C4-2B (cell line): Measurements from ENCODE around the gene SRCIN1.

Experiments used
- H3K27ac ChIP-seq: fragments of 450-650 bp; 2 replicates; pipeline ENCODE4 v1.5.1; 2017
- ZFX ChIP-seq: fragments of 450-650 bp; IDR thresholded peaks from 2 replicates; pipeline ENCODE4 v1.6.1; 2017
- TF ChIP-seq, protein P1 (sequence below): fragments of 450-650 bp; conservative IDR thresholded peaks from 2 replicates; pipeline ENCODE4 v1.5.1; 2017; ENCODE audit warnings: mild to moderate bottlenecking

Gene SRCIN1

DNA sequence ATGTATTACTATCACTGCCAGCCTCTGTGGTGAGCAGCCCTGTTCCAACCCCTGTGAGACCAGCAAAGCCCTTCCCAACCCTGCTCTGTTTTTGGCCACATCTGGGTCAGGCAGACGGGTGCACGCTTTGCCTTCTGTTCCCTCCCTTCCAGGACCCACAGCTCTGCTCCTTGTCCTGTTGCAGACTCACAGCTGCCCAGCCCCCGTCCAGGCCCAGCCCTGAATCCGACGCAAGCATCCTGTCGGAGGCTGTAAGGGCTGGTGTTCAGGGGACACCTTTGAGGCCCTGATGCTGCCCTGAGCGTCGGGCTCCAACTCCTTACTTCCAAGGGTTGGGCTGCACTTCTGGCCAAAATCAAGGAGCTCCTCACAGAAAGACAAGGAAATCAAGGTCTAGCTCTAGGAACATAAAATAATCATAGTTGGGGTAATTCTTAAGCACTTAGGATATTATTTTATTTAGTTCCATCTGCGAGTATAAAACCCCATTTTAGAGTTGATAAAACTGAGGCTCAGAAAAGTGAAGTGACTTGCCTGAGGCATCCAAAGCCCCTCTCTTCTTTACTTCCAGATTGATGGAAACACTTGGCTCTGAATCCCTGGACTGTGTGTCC is 14.3 kb upstream of the SRCIN1 start:
- no peak overlapping the region for H3K27ac ChIP-seq
- TF ChIP-seq, protein P1, sequence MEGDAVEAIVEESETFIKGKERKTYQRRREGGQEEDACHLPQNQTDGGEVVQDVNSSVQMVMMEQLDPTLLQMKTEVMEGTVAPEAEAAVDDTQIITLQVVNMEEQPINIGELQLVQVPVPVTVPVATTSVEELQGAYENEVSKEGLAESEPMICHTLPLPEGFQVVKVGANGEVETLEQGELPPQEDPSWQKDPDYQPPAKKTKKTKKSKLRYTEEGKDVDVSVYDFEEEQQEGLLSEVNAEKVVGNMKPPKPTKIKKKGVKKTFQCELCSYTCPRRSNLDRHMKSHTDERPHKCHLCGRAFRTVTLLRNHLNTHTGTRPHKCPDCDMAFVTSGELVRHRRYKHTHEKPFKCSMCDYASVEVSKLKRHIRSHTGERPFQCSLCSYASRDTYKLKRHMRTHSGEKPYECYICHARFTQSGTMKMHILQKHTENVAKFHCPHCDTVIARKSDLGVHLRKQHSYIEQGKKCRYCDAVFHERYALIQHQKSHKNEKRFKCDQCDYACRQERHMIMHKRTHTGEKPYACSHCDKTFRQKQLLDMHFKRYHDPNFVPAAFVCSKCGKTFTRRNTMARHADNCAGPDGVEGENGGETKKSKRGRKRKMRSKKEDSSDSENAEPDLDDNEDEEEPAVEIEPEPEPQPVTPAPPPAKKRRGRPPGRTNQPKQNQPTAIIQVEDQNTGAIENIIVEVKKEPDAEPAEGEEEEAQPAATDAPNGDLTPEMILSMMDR = no peak
- TF ChIP-seq ZFX = no peak

DNA sequence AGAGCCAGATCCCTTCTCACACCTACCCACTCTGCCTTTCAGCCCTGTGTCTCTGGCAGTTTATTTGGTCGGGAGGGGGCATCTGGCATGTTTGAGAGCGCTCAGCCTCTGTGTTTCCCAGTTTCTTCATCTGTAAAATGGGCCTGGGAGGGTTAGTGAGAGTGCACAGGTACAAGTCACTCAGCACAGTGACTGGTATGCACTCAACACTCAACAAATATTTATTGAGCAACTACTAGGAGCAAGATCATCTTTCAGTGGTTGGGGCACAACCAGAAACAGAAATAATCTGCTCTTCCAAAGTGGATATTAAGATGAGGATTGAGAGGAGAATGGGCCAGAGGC is 13.7 kb upstream of the SRCIN1 start:
- TF ChIP-seq, protein P1 = no peak
- no peak for TF ChIP-seq ZFX

DNA sequence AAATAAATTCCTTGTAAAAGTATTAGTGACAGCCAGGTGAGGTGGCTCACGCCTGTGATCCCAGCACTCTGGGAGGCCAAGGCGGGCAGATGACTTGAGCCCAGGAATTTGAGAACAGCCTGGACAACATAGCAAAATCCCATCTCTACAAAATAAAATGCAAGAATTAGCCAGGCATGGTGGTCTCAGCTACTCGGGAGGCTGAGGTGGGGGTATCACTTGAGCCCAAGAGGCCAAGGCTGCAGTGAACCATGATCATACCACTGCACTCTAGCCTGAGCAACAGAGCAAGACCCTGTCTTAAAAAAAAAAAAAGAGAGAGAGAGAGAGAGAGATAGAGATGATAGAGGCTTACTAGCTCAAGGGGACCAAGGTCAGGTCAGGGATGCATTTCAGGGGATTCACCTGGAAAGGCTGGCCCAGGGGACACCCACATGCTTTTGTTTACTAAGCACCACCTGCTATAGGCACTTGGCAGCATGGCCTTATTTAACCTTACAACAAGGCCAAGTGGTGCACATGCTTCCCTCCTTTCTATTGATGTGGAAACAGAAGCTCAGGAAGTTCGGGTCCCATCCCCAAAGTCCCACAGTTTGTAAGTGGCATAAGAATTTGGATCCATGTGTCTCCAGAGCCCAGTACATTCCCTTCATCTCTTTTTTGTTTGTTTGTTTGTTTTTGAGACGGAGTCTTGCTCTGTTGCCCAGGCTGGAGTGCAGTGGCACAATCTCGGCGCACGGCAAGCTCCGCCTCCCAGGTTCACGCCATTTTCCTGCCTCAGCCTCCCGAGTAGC is 12.4 kb upstream of the SRCIN1 start:
- no peak for TF ChIP-seq ZFX
- TF ChIP-seq, protein P1 = no peak
- H3K27ac ChIP-seq = no peak overlapping the region

More for the DNA sequence above, 13.7 kb upstream of the SRCIN1 start:
- no peak overlapping the region for H3K27ac ChIP-seq

DNA sequence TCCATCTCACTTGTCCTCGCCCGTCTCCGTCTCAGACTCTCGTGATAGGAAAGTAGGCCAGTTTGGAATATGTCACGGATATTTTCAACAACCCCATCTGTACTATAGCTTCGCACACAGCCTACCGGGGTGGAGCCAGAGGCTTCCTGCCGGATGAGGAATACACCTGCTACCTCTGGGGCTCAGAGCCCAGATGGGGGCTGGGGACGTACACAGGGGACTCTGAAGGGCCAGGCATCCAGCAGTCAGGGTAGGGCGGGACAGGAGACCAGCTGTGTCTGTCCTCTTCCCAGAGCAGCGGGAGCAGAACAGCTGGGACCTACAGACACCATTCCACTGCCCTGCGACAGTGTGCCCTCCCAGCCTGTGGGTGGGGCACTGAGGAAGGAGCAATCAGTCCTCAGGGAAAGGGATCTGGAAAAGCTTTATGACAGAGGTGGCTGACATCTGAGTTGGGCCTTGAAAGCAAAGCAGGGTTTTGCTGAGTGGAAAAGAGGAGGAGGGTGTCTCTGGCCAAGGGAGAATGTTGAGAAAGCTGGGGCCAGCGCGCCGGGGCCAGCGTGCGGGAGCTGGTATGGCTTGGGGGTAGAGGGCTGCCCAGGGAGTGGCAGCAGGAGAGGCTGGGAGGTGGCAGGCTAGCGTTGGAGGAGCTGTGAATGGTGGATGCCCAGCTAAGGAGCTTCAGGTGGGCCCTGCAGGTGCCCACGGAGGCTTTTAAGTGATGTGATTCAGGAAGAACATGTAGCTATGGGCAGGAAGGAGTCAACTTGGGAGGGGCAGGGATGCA is 11.5 kb upstream of the SRCIN1 start:
- no peak overlapping the region for H3K27ac ChIP-seq
- TF ChIP-seq, protein P1 = no peak
- TF ChIP-seq ZFX = no peak

DNA sequence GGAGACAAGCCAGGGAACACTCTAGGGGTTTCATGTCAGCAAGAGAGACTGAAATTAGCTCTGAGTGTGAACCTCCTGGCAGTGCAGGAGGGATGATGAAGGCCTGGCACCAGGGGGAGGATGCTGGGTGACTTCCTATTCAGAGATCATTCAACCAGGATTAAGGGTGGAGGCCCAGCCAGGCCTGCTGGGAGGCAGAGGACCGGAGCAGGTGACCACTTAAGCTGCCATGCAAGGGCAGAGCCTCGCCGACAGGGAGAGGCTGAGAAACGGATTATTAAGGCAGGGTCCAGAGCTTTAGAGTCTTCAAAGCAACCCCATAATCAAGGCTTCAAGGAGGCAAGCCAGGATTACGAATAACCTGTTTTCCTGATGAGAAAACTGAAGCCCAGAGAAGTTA is 10.6 kb upstream of the SRCIN1 start:
- H3K27ac ChIP-seq = no peak overlapping the region
- no peak for TF ChIP-seq ZFX

DNA sequence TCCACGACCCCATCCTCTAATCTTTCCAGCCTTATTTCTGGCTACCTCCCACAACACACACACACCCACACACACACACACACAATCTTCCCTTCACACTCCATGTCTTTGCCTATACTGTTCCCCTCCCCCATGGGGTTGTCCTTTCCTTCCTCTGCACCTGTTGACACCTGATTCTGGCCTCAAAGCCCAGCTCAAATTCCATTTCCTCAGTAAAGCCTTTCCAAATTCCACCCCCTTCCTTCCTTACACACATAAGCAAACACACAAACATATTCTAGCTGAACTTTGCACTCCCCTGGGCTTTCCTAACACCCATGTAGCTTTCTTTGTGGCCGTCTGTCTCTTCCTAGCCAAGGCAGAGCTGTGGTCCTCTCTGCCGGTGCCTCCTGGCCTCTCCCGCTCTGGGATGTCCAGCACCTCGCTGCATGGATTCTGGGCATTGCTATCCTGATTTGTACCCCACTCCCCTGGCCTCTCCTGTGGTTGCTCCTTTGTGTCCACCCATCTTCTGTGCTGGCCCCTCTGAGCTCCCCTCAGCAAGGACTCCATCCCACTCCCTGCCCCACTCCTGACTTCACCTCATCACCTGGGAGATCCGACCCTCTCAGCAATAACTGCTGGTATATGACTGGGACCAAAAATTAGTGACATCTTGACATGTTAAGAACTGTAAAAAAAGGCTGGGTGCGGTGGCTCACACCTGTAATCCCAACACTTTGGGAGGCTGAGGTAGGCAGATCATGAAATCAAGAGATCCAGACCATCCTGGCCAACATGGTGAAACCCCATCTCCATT is 8.4 kb upstream of the SRCIN1 start:
- H3K27ac ChIP-seq = no peak overlapping the region; the same call in 1 of the 2 replicates
- TF ChIP-seq ZFX = no peak
- TF ChIP-seq, protein P1 = no peak

DNA sequence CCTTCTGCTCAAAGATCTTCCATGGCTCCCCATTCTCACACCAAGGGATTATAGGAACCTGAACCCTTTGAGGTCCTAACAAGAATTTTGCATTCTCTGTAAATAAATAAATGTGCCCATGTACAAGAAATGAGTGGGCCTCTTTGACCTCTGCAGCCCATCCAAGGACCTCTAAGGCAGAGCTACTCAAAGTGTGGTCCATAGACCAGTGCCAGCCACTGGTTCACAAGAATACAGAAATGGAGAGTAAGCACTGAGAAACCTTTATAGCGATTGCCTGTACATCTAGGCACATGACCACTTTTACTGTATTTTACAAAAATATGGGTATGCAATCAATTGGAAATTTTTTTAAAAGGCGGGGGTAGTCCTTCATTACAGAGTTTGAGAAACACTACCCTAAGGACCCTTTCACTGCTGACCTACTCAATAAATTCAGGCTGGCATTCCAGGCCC is 7.8 kb upstream of the SRCIN1 start:
- TF ChIP-seq, protein P1 = no peak
- H3K27ac ChIP-seq = no peak overlapping the region
